ENCODE results near the gene HIVEP3.

- TF ChIP-seq CTCF (IDR thresholded peaks at IDR 0.05) (no peak), EZH2 (IDR thresholded peaks at IDR 0.05) (no peak)
Observed at GRCh38 chr1:41683681-41684500, 234.8 kb downstream of the HIVEP3 start.
